ENCODE measurements around the gene LCP2.
A peak's percentile ranks its signal among the peaks of the same experiment; 100 is the strongest.

Gene LCP2

GRCh38 chr5:170276140-170276539, 21.4 kb downstream of the LCP2 start:
- no peak for DNase-seq (ENCODE audit: low read depth in 2 of 3, low spot score in 1 of 3)

- no peak for DNase-seq (ENCODE audit: low read depth in 2 of 3, low spot score in 1 of 3)
These were observed 22.1 kb downstream of the LCP2 start for GRCh38 chr5:170275376-170275994.

GRCh38 chr5:170273968-170274710, 23.4 kb downstream of the LCP2 start:
- peak in 1 of 3 donors; percentile 46 for DNase-seq (ENCODE audit: low read depth in 2 of 3, low spot score in 1 of 3)

DNA sequence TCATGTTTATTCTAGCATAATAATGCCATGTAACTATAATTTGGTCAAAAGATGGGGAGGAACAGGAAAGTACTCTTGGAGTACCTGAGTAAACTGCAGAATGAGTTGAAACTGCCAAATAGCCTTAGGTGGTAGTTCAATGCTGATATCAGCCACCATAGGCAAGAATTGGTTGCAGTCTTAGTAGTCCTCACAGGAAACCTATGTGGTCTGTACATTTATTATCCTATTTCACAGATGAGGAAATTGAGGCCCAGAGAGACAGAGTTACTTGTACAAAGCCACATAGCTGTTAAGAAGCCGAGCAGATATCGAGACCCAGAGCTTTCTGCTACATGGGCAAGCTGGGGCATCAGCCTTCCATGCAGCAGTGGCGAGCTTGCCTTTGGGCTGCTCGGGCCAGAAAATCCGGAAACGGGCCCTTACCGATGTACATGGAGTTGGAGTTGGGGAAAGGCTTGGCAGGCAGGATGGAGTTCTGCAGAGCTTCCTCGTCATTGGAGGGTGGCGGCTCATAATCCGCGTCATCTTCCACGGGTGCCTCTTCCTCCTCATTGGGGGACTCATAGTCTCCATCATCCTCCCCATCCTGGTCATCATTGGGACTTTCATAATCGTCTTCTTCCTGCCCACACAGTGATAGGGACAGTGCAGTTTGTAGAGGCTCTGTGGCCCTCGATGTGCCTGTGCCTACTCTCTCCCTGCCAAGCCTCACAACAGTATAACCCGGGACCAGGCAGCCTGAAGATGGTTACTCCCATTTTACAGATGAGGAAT, 27.1 kb downstream of the LCP2 start:
- DNase-seq (ENCODE audit: low read depth in 2 of 3, low spot score in 1 of 3), result no peak

DNA sequence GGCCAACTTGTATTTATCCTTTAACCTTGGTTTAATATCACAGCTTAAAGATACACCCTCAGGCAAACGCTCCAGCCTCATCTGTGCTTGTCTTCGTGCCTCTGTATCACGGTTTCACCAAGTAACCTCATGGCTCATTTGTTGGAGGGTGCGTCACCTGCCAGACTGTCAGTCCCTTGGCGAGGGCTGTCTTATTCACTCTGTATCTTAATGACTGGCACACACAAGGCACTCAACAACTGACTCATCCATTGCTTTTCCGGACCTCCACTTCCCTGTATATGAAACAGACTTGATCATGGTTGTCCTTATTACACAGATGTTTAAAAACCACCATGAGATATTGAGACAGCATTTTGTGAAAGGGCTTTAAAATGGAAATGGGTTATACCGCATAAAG, 28.0 kb downstream of the LCP2 start:
- peak; percentile 49 to 57 (median 54) for DNase-seq (ENCODE audit: low read depth in 2 of 3, low spot score in 1 of 3)

- DNase-seq (ENCODE audit: low read depth in 2 of 3, low spot score in 1 of 3), result no peak
These were observed 28.7 kb downstream of the LCP2 start for GRCh38 chr5:170268884-170269283.

- DNase-seq (ENCODE audit: low read depth in 2 of 3, low spot score in 1 of 3), result no peak
These were observed 29.4 kb downstream of the LCP2 start for GRCh38 chr5:170268153-170268689.

DNA sequence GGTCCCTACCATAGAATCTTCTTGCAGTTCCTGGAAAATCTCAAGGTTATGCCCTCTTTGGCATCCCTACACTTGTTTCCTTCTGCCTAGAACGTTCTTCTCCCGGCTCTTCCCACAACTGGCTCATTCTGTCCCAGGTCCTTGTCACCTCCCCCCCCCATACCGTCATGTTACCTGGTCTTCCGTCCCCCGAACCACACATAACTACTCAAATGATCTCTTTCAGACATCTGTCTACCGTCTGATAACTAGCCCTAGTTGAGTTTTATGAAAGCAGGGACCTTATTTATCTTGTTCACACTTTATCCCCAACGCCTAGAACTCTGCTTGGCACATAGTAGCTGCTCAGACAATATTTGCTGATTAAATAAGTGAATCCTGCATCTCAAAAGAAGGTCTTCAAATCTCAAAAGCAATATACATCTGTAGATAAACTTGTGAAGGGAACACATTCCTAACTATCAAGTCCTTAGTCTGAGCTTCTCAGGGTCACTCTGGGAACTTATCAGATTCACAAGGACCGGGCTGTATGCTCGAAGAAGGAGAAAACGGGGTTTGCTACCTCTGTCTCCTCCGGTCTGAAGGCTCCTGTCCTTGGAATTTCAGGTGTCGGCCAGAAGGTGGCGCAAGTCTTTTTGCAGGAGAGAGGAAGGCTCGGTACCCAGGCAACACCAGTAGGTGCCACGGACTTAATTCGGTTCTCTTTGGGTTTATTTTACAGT, 30.0 kb downstream of the LCP2 start:
- DNase-seq (ENCODE audit: low read depth in 2 of 3, low spot score in 1 of 3), result peak; percentile 66 to 78 (median 76)

DNA sequence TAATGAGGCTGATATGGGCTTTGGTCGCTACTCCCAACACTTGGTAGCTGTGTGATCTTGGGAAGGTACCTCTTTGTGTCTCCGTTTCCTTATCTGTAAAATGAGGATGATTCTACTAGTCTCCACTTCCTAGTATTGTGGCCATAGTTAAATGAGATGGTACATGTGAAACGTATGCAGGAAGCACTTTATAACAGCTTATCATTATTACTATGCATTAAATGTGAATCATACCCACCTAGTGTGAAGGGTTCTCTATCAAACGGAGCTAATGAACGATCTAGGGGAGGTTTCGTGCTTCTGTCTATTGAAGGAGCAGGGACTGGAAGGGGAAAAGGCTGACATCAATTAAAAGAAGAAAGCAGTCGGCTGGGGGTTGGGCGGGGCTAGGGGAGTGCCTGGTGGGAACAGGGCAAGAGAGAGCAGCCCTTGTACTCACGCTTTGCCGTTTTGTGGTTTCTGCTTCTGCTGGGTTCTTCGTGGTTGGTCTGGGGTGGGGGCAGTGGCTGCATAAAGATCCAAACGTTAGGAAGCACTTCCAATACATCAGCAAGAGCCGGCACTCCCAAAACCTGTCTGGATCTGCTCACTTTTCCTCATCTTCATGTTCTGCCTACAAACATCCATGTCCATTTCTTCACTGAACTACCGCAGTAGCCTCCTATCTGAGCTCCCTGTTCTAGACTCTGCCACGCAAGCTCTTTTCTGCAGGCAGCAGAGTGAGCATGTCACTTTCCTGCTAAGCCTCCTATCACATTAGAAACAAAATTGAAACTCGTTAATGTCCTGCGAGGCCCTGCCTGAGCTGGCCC, 30.8 kb downstream of the LCP2 start:
- DNase-seq (ENCODE audit: low read depth in 2 of 3, low spot score in 1 of 3), result no peak

DNA sequence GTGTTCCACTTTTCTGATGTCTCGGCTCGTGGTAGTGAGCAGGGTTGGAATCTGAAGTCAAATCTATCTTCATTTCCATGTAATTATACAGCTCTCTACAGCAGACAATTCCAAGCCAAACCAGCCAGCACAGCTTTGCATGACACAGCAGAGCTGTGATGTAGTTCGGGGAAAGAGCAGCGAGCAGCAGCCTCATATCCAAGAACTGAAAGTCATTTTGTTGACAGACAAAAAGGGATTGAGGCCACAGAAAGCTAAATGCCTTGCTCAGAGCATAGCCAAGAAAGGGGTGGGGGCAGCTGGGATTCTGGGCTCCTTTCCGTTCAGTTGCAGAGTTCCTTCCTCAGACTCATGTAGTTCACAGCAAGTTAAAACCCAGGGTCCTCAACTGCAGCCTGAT, 32.1 kb downstream of the LCP2 start:
- no peak for DNase-seq (ENCODE audit: low read depth in 2 of 3, low spot score in 1 of 3)

- no peak for DNase-seq (ENCODE audit: low read depth in 2 of 3, low spot score in 1 of 3)
These were observed 33.7 kb downstream of the LCP2 start for GRCh38 chr5:170263906-170264305.

GRCh38 chr5:170262061-170263045, 35.2 kb downstream of the LCP2 start:
- DNase-seq (ENCODE audit: low read depth in 2 of 3, low spot score in 1 of 3), result no peak

GRCh38 chr5:170261528-170262043, 36.0 kb downstream of the LCP2 start:
- no peak for DNase-seq (ENCODE audit: low read depth in 2 of 3, low spot score in 1 of 3)

DNA sequence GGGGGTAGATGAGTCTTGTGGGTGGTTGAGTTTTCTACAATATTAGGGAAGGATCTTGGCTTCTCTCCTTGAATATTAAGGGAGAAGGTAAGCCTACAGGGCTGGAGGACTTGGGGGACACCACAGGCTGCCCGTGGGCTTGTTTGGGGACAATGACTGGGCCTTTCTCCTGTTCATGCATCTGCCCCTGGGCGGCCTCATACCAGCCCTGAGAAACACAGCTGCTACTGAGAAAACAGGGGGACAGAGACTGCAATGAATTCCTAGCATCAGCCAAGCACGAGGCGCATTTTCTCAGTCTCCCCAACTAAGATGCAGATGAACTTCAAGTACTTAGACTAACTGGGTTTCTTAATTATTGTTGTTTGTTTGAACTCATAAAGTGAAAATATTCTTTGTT, 40.2 kb downstream of the LCP2 start:
- no peak for DNase-seq (ENCODE audit: low read depth in 2 of 3, low spot score in 1 of 3)

DNA sequence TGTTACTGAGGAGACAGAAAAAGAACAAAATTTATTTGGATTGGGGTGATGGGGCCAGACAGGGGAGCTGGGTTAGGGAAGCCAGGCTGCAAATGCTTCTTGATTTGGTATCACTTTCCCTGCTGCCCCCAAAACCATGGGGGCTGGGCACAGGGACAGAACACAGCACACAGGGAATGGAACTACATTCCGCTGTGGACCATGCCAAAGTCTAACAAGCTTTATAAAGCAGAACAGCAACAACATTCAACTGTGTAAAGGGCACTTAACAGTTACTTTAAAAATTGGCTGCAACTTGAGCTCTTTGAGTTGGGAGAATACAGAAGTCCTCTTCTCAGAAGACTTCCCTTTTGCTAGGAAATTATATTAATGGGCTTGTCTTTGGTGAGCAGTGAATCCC, 41.0 kb downstream of the LCP2 start:
- DNase-seq (ENCODE audit: low read depth in 2 of 3, low spot score in 1 of 3), result no peak

DNA sequence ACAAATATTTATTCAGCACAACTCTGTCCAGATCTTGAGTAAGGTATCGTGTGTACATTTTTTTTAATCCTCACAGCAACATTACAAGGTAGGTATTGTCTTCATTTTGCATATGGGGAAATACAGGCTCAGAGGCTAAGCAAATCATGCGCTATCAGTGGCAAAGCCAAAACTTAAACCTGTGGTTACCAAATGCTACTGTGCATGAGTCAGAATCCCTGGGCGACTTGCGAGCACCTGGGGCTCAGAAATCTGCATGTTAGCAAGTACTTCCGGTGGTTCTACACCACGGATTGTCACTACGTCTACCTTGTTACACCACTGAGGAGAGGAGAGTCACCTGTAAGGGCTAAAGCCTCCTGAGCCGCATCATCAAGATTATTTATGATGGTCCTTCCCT, 43.5 kb downstream of the LCP2 start:
- peak in 2 of 3 donors; percentile 48 to 61 for DNase-seq (ENCODE audit: low read depth in 2 of 3, low spot score in 1 of 3)

DNA sequence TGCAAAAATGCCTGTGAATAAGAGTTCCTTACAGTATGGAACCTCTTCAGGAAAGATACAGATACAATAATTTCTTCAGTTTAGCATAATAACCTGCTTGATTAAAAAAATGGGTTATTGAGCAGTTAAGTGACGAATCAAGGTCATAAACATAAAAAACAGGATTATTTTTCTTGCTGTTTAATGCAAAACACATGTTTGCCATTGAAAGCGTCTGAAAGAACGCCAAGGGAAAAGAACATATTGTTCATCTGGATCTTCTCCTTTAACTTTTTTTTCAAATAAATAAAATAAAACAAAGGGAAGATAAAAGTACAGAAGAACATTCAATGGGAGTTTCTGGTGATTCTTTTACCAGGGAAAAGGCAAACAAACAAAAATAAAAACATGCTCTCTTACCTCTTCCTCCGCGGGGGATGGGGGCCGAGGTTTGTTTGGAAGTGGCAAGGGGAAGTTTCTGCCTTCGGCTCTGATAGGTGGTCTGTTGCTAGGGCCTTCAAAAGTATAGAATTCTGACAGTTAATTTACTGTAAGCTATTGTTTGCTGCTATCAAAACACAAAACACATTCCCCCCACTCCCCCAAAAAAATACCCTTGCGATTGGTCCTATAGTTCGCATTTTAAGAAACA, 44.7 kb downstream of the LCP2 start:
- no peak for DNase-seq (ENCODE audit: low read depth in 2 of 3, low spot score in 1 of 3)

DNA sequence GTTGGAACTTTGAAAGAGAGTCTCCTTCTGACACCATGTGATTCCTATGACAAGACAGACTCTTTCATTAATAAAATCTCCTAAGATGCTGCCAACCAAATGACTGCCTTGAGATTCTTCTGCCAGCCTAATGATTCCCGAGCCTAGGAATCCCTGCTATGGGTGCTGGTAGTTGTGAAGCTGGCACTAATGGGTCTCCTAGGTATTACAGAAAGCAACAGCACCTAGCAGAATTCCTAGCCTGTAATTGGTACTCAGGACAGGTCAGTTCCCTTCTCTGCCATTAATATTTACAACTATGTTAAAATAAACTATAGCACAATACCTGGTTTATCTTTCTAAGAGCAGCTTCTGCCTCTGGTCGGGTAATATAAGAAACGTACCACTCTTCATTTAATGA, 45.5 kb downstream of the LCP2 start:
- no peak for DNase-seq (ENCODE audit: low read depth in 2 of 3, low spot score in 1 of 3)

Measured in stimulated activated CD4-positive, alpha-beta T cell treated with anti-CD3 and anti-CD28 coated beads, Interleukin-12 subunit alpha, Interleukin-12 subunit beta, amount 100 ng/mL, for 48 hours (primary cell).